Spinal cord (tissue), 10 donors: Measurements from ENCODE around the gene SSR4. TPM values are rescaled to one million over a fixed set of nuclear protein-coding genes. Genes with fewer than 3 reads are reported as not detected.

ENCODE experiments used
- DNase-seq, 6 donors: peaks; one replicate each; pipeline versions ENCODE4 v3.0.0 to v3.0.0-alpha.2; 2013 to 2015; ENCODE audit warnings: low spot score in 6 of 6, low read depth in 4 of 6
- H3K27ac ChIP-seq: one replicate; pipeline ENCODE4 v1.5.1; 2013; ENCODE audit warnings: low read depth, low read length, control low read depth
- H3K27me3 ChIP-seq: one replicate; pipeline ENCODE4 v1.6.1; 2013; ENCODE audit warnings: low read length; ENCODE audit not compliant: control insufficient read depth, insufficient read depth
- H3K36me3 ChIP-seq: one replicate; pipeline ENCODE4 v1.6.1; 2013; ENCODE audit warnings: low read length; ENCODE audit not compliant: control insufficient read depth, insufficient read depth
- H3K4me1 ChIP-seq: one replicate; pipeline ENCODE4 v1.6.1; 2013; ENCODE audit warnings: low read length; ENCODE audit not compliant: control insufficient read depth, insufficient read depth
- H3K4me3 ChIP-seq: one replicate; pipeline ENCODE4 v1.5.1; 2013; ENCODE audit warnings: low read depth, low read length, control low read depth
- H3K9me3 ChIP-seq: one replicate; pipeline ENCODE4 v1.6.1; 2013; ENCODE audit warnings: low read length; ENCODE audit not compliant: control insufficient read depth, insufficient read depth
- WGBS: methylation state at CpG from one replicate; pipeline ENCODE4 v1.1.5; 2013; ENCODE audit warnings: missing lambda C conversion rate; ENCODE audit not compliant: insufficient coverage; 5-methylcytosine and 5-hydroxymethylcytosine counted together
- polyA plus RNA-seq, 2 donors: library from polyadenylated mRNA; unstranded; fragments of 120-200 nt; gene quantifications; one replicate each; pipeline ENCODE4 v1.2.1, GENCODE V29; 2013; ENCODE audit not compliant: insufficient read length in 2 of 2
- total RNA-seq, 2 donors: library from RNA; depleted of rRNA in 1 of 2; stranded (reverse); fragments of 120-200 nt in 1 of 2; fragments of >200 nt in 1 of 2; gene quantifications; one replicate each; pipeline versions ENCODE4 v1.2.3 to v1.2.4, GENCODE V29; 2013 to 2014
- donor health status: healthy.

Gene SSR4
- total and polyA plus RNA-seq, 4 donors: 95.5 to 317 (median 176) TPM

- no peaks in the 10 kb centered on the region for H3K4me1 ChIP-seq
- H3K27ac ChIP-seq: no peak overlapping the region
- H3K36me3 ChIP-seq: no peaks in the 10 kb centered on the region
- H3K4me3 ChIP-seq: no peak overlapping the region
- DNase-seq: no peak
- 80% methylated on average over 1 of the region's 6 CpGs for WGBS
- no peaks in the 10 kb centered on the region for H3K27me3 ChIP-seq
- H3K9me3 ChIP-seq: peaks cover 2% of the 10 kb centered on the region
Observed at GRCh38 chrX:153836921-153837320, 42.5 kb downstream of the SSR4 start.

- no peaks in the 10 kb centered on the region for H3K4me1 ChIP-seq
- no peak overlapping the region for H3K27ac ChIP-seq
- H3K9me3 ChIP-seq: no peaks in the 10 kb centered on the region
- no peak overlapping the region for H3K4me3 ChIP-seq
- H3K36me3 ChIP-seq: no peaks in the 10 kb centered on the region
- WGBS: 43% methylated on average over 1 of the region's 6 CpGs
- no peaks in the 10 kb centered on the region for H3K27me3 ChIP-seq
- DNase-seq: no peak
Observed at GRCh38 chrX:153844509-153845082, 50.1 kb downstream of the SSR4 start.

- DNase-seq: no peak
- H3K27me3 ChIP-seq: no peaks in the 10 kb centered on the region
- H3K27ac ChIP-seq: no peak overlapping the region
- H3K4me1 ChIP-seq: no peaks in the 10 kb centered on the region
- H3K36me3 ChIP-seq: no peaks in the 10 kb centered on the region
- WGBS: 32% methylated on average over 3 of the region's 6 CpGs
- H3K4me3 ChIP-seq: no peak overlapping the region
- no peaks in the 10 kb centered on the region for H3K9me3 ChIP-seq
Observed at GRCh38 chrX:153845195-153845594, 50.7 kb downstream of the SSR4 start.

GRCh38 chrX:153845842-153846241, 51.4 kb downstream of the SSR4 start:
- DNase-seq: no peak
- no peaks in the 10 kb centered on the region for H3K27me3 ChIP-seq
- no peaks in the 10 kb centered on the region for H3K36me3 ChIP-seq
- WGBS: no CpG with 5 or more reads among the region's 3 CpGs
- H3K9me3 ChIP-seq: no peaks in the 10 kb centered on the region
- no peak overlapping the region for H3K4me3 ChIP-seq
- no peak overlapping the region for H3K27ac ChIP-seq
- H3K4me1 ChIP-seq: no peaks in the 10 kb centered on the region

Other genes starting within 250 kb of the SSR4 start
- 10 to 100 TPM; 14.8 to 19.8 TPM for gene CCNQ, start 195.5 kb upstream of the SSR4 start, total RNA-seq
- gene CCNQ, start 195.5 kb upstream of the SSR4 start, polyA plus RNA-seq: 10 to 100 TPM; 28.7 to 29.3 TPM
- gene DUSP9, start 147.5 kb upstream of the SSR4 start, total RNA-seq: under 1 TPM; 0.55 to 0.79 TPM
- 1 to 10 TPM; 2.1 to 3.1 TPM for gene DUSP9, start 147.5 kb upstream of the SSR4 start, polyA plus RNA-seq
- gene PNCK, start 120.9 kb upstream of the SSR4 start, total RNA-seq: 10 to 100 TPM; 24.2 to 38.6 TPM
- gene PNCK, start 120.9 kb upstream of the SSR4 start, polyA plus RNA-seq: 100 to 1,000 TPM; 131 to 142 TPM
- 10 to 100 TPM; 22.3 to 22.5 TPM for gene SLC6A8, start 106.7 kb upstream of the SSR4 start, total RNA-seq
- 10 to 100 TPM; 72.5 to 77.0 TPM for gene SLC6A8, start 106.7 kb upstream of the SSR4 start, polyA plus RNA-seq
- 100 to 1,000 TPM; 106 to 121 TPM for gene BCAP31, start 70.3 kb upstream of the SSR4 start, total RNA-seq
- 100 to 1,000 TPM; 166 to 173 TPM for gene BCAP31, start 70.3 kb upstream of the SSR4 start, polyA plus RNA-seq
- 1 to 10 TPM; 4.1 to 7.7 TPM for gene ABCD1, start 69.8 kb upstream of the SSR4 start, total RNA-seq
- 10 to 100 TPM in 1 of 2 donors, 1 to 10 TPM in 1; 9.4 to 10.6 TPM for gene ABCD1, start 69.8 kb upstream of the SSR4 start, polyA plus RNA-seq
- gene PLXNB3, start 30.4 kb upstream of the SSR4 start, total RNA-seq: 10 to 100 TPM; 14.6 to 21.7 TPM
- gene PLXNB3, start 30.4 kb upstream of the SSR4 start, polyA plus RNA-seq: 100 to 1,000 TPM; 132 to 136 TPM
- gene SRPK3, start 13.6 kb upstream of the SSR4 start, total RNA-seq: 1 to 10 TPM; 1.2 to 1.3 TPM
- 10 to 100 TPM in 1 of 2 donors, 1 to 10 TPM in 1; 7.5 to 10.6 TPM for gene SRPK3, start 13.6 kb upstream of the SSR4 start, polyA plus RNA-seq
- gene IDH3G, start 293 bp upstream of the SSR4 start, total RNA-seq: 10 to 100 TPM; 36.3 to 59.0 TPM
- 100 to 1,000 TPM; 122 to 138 TPM for gene IDH3G, start 293 bp upstream of the SSR4 start, polyA plus RNA-seq
- gene PDZD4, start 35.9 kb downstream of the SSR4 start, total RNA-seq: 10 to 100 TPM; 49.2 to 57.0 TPM
- 100 to 1,000 TPM; 228 to 243 TPM for gene PDZD4, start 35.9 kb downstream of the SSR4 start, polyA plus RNA-seq
- 10 to 100 TPM; 26.3 to 93.3 TPM for gene L1CAM, start 91.5 kb downstream of the SSR4 start, total RNA-seq
- gene L1CAM, start 91.5 kb downstream of the SSR4 start, polyA plus RNA-seq: 100 to 1,000 TPM; 165 to 179 TPM
- gene AVPR2, start 110.0 kb downstream of the SSR4 start, total RNA-seq: under 1 TPM in 1 of 2 donors, not detected in 1; 0.11 TPM
- gene AVPR2, start 110.0 kb downstream of the SSR4 start, polyA plus RNA-seq: under 1 TPM; 0.21 to 0.24 TPM
- 10 to 100 TPM; 14.9 to 20.4 TPM for gene ARHGAP4, start 131.6 kb downstream of the SSR4 start, total RNA-seq
- 10 to 100 TPM; 26.0 to 26.5 TPM for gene ARHGAP4, start 131.6 kb downstream of the SSR4 start, polyA plus RNA-seq
- gene NAA10, start 140.4 kb downstream of the SSR4 start, total RNA-seq: 10 to 100 TPM; 26.9 to 60.0 TPM
- gene NAA10, start 140.4 kb downstream of the SSR4 start, polyA plus RNA-seq: 100 to 1,000 TPM; 106 to 115 TPM
- gene RENBP, start 150.0 kb downstream of the SSR4 start, total RNA-seq: 10 to 100 TPM in 1 of 2 donors, 1 to 10 TPM in 1; 7.0 to 10.4 TPM
- gene RENBP, start 150.0 kb downstream of the SSR4 start, polyA plus RNA-seq: 10 to 100 TPM; 10.2 to 11.6 TPM
- gene HCFC1, start 177.2 kb downstream of the SSR4 start, total RNA-seq: 10 to 100 TPM; 13.1 to 24.0 TPM
- gene HCFC1, start 177.2 kb downstream of the SSR4 start, polyA plus RNA-seq: 10 to 100 TPM; 47.7 to 56.3 TPM
- 1 to 10 TPM; 2.0 to 9.0 TPM for gene TMEM187, start 178.1 kb downstream of the SSR4 start, total RNA-seq
- gene TMEM187, start 178.1 kb downstream of the SSR4 start, polyA plus RNA-seq: 1 to 10 TPM; 6.8 to 8.9 TPM
- gene IRAK1, start 225.2 kb downstream of the SSR4 start, total RNA-seq: 10 to 100 TPM; 10.2 to 28.9 TPM
- 10 to 100 TPM; 65.0 to 68.4 TPM for gene IRAK1, start 225.2 kb downstream of the SSR4 start, polyA plus RNA-seq